Fibroblast of skin of right quadriceps (primary cell): ENCODE results near the gene PXDN.
A peak's percentile ranks its signal among the peaks of the same experiment; 100 is the strongest.

Experiments
- DNase-seq: peaks from one replicate; pipeline ENCODE4 v3.0.0-alpha.2; 2013

PXDN gene

GRCh38 chr2:1754046-1754445 lies 9.7 kb upstream of the PXDN start:
- no peak for DNase-seq

GRCh38 chr2:1752751-1753150 lies 8.4 kb upstream of the PXDN start:
- DNase-seq: no peak

GRCh38 chr2:1751767-1752725 lies 7.7 kb upstream of the PXDN start:
- no peak for DNase-seq

GRCh38 chr2:1750933-1751766 lies 6.8 kb upstream of the PXDN start:
- peak; percentile 83 for DNase-seq

- DNase-seq: no peak
Observed at GRCh38 chr2:1750270-1750932, 6.1 kb upstream of the PXDN start.

- DNase-seq: no peak
Observed at GRCh38 chr2:1749489-1750119, 5.3 kb upstream of the PXDN start.

DNA sequence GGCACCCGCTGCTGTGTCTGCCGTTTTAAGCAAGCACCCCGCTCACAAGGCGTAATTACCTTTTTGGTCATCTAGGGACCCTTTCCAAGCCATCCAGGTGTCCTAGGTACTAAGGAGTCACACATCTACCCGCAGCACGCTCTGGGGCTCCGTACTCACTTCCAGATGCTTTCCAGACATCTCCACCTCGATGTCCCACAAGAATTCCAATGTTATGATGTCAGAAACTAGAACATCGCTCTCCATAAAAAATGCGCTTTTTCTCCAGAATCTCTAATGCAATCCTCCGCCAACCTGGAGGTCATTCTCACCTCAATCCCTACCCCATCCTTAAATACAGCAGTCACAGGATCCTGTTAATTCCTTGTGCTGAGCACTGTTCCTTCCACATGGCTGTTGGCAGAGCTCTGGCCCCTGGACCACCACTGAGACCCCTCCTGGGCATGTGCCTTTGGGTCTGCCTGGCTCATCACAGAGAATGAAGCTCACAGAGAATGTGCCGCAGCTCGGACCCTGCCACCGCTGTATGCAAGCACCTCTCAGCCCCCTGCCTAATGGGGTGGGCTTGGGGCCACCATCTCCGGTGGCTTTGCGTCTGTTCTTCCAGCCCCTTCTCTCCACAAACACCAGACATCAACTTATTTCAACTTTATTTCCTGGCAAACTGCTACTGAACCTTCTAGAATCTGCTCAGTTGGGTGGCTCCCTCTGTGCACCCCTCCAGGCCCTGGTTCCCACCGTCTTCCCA lies 4.6 kb upstream of the PXDN start:
- peak; percentile 68 for DNase-seq

DNA sequence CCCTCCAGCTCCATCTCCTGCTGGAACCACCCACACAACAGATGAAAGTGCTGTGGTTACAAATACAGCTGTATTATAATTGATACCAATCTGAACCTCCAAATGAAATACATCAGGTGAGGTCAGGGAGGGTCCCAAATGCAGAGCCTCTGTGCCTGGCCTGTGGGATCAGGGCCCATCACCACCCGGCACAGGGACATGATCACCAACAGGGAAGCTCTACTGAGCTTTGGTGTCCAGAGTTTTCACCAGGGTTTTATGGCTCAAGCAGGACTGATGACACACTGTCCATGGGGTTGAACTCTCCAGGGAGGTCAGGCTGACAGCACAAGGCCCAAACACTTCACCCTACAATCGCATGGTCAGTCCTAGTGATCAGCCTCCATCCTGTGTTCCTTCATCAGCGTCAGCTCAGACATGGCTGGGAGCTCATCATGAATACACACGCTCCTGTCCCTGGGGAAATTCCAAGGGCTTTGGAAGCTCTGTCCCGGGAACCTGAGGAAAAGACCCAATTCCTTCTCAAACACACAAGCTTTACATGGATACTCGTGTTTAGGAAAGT lies 3.9 kb upstream of the PXDN start:
- DNase-seq: no peak

DNA sequence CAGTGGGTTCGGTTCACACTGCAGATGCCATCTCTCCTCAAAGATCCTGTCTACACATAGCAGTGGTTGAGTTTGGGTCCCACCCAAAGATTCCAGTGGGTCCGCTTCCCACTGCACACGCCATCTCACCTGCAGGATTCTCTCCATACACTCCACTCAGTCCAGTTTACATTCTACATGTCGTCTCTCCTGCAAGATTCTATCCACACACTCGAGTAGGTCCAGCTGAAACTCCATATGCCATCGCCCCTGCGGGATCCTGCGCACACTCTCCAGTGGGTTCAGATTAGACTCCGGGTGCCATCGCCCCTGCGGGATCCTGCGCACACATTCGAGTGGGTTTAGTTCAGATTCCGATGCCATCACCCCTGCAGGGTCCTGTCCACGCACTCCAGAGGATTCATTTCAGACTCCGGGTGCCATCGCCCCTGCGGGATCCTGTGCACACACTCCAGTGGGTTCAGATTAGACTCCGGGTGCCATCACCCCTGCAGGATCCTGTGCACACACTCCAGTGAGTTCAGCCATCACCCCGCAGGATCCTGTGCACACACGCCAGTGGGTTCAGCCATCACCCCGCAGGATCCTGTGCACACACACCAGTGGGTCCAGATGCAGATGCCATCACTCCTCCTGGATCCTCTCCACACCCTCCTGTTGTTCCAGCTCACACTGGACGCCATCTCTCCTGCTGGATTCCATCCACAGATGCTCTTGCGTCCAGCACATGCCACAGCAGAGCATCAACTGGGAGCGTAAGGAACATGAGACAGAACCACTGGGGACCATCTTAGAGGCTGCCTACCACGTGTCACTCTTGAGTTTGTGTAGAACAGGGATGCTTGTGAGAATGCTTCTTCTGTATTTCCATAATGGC lies 3.0 kb upstream of the PXDN start:
- no peak for DNase-seq

GRCh38 chr2:1746174-1747064 lies 2.1 kb upstream of the PXDN start:
- no peak for DNase-seq

- DNase-seq: no peak
Observed at GRCh38 chr2:1745171-1746023, 1.1 kb upstream of the PXDN start.

GRCh38 chr2:1744151-1744445 lies 217 bp downstream of the PXDN start:
- no peak for DNase-seq

GRCh38 chr2:1743396-1744150 lies 742 bp downstream of the PXDN start:
- peak; percentile 72 for DNase-seq

- peak; percentile 96 for DNase-seq
Observed at GRCh38 chr2:1742681-1743395, 1.5 kb downstream of the PXDN start.

DNA sequence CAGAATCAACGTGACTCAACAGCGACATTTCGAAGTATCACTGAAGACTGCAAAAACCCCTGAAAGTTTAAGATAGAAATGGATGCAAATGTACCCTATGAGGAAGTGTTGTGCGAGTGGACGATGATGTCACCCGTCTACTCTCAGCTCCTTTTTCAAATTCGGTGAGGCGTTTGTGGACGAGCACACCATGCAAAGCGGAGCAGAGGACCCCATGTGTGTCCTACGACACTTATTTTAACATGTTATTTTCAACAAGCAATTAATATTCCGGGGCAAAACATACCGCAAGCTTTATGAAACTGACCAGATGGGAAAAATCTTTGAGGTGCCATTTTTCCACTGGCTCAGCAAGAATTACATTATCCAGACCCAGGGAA lies 2.0 kb downstream of the PXDN start:
- DNase-seq: no peak

GRCh38 chr2:1741851-1742250 lies 2.5 kb downstream of the PXDN start:
- DNase-seq: no peak
